GM21528 (cell line): Measurements from ENCODE around the gene SLCO4A1.

Experiments used
- ATAC-seq: cut with Tn5 transposase; IDR thresholded peaks from one replicate; pipeline ENCODE4 v1.9.1; 2021; ENCODE audit warnings: mild to moderate bottlenecking, moderate library complexity; ENCODE audit not compliant: unreplicated experiment, low FRiP score

SLCO4A1 gene

DNA sequence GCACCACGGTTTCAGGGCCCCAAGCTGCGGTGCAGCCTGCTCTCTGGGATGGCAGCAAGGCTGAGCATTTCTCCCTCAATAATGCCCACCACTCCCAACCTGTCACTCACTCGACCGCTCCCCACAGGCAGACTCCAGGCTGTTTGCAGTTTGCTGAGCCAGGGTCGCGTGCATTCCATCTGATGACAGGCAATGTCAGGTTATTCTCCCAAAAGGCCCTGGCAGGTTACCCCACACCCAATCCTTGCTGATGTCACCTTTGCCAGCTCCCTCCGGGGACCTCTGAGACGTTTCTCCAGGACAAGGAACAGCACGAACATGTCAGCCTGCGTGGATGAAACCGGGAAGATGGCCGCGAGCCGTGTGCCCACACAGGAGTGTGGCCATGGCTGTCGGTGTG lies 7.1 kb upstream of the SLCO4A1 start:
- ATAC-seq: no peak

DNA sequence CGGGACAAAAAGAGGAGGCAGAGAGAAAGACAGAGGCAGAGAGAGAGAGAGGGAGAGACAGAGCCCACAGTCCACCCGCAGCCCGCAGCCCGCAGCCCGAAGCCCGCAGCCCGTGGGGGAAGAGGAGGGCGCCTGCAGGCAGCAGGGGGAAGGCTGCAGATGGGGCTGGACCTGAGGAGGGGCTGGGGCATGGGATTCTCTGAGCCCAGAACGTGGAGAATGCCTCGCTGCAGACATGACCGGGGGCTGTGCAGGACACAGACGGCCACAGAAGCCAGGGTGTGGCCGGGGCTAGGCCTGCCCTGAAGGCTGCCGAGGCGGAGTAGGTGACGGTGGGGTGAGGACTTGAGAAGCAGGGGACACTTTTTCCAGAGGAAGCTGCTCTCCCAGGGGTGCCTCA lies 6.5 kb upstream of the SLCO4A1 start:
- no peak for ATAC-seq

DNA sequence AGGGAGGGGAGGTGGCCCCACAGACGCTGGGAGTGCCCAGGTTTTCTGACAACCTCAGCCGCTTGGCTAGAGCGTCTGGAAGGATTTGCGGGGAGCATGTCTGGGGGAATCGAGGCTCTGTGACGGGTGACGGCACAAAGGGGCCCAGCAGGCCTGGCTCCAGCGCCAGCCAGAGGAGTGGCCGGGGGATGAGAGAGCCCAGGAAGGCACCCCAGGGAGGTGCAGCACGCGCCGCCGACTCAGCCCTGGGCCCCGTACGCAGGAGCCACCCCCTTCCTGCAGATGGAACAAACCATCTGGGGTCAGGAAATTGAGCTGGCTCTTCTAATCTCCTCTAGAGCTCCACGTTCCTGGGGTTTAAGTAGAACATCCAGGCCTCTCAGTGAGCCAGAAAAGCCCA lies 5.9 kb upstream of the SLCO4A1 start:
- no peak for ATAC-seq

DNA sequence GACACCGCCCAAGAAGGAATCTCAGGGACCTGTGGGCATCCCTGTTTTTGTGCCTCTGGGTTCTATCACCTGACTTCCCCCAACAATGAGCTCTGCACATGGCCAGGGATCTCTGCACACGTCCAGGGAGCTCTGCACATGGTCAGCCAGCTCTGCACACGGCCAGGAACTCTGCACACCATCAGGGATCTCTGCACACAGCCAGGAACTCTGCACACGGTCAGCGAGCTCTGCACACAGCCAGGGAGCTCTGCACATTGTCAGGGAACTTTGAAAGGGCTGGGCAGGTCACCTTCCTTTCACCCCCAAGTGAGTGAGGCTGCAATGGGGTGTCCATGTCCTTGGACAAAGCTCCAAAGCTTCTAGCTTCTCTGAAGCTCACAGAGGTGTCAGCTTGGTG lies 5.2 kb upstream of the SLCO4A1 start:
- no peak for ATAC-seq

DNA sequence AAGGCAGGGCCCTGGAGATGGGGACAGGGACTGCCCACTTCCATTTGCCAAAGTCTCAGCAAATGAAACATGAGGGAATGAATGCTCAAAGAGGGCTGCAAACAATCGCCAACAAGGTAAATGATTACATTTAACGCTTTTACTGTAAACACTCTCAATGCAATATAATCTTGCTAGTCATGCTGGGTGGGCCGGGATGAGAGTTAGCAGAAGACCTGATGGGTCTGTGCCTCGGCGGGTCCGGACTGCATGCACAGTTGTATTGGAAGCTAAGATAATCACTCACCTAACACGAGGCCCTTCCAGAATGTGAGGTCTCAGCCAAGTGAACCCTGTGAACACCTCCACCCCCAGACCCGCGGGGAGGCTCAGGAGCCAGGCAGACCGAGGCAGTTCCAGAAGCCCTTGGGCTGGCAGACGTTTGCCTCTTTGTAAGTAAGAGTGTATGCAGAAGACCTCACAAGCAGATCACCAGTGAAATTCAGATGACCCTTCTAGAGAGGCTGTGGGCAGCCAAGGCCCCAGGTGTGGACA lies 4.7 kb upstream of the SLCO4A1 start:
- no peak for ATAC-seq

DNA sequence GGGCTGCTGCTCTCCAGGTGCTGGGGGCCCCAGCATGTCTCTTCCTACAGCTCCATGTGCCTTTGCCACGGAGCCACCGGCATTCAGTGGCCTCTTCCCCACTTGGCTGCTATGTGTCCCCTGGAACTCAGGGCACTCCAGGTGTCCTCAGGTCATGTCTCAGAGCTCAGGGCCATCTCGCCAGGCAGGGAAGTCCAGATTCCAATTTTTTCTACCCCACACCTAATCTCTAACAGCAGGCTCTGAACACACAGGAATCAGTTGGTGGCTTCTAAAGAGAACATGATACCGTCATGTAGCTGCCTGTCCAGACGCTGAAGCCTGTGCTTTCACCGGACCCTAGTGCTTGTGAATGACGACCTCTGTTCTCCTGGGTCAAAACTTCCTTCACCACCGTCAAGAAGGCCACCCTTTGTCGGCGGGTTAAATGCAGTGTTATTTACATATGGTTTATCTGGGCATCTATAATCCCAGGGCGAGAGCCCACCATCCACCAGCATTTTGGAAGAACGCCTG lies 4.2 kb upstream of the SLCO4A1 start:
- ATAC-seq: no peak

DNA sequence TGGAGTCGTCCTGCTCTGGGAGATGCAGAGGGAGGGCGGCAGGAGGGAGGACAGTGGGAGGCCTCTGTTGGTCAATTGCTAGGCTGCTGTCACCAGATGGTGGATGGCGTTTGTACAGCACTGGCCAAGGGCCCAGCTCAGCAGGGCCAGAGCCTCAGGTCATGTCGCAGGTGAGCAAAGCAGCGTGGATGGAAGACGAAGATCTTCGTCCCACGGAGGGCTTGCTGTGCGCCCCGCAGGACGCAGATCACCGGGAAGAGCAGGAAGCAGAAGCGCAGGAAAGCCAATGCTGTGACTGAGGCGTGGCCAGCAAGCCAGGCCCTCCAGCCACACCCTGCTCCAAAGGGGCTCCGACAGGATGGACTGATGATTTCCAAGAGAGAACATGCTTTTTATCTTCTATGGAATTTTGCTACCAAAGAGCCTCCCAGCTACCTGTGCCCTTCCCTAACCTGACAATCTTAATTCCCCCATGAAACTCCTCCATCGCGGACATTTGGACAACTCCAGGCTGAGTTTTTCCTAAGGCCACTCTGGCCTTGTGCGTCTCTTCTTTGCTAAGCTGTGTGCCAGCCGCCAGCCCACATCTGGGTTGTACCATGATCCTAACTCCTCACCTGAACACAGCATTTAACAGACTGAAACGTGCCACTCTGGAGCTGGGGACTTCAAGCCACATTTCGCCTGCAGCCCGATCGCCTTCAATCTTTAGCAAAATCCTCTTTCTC lies 3.5 kb upstream of the SLCO4A1 start:
- ATAC-seq: no peak

DNA sequence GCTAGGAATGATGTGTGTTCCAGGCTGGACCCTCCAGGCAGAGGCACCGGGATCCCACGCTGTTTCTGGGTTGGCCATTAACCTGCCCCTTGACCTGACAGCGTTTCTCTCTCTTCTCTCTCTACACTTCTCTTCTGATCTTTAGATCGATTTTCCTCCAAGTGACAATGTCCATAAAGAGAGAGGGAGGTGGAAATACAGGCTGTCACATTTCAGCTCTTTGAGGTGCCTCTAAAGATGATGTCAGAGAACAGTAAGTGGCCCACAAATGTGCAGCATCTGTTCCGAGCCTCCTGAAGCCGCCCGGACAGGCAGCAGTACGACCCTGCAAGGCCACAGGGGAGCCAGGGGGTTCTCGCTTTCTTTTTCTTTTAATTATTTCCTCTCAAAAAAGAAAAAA lies 2.5 kb upstream of the SLCO4A1 start:
- no peak for ATAC-seq

DNA sequence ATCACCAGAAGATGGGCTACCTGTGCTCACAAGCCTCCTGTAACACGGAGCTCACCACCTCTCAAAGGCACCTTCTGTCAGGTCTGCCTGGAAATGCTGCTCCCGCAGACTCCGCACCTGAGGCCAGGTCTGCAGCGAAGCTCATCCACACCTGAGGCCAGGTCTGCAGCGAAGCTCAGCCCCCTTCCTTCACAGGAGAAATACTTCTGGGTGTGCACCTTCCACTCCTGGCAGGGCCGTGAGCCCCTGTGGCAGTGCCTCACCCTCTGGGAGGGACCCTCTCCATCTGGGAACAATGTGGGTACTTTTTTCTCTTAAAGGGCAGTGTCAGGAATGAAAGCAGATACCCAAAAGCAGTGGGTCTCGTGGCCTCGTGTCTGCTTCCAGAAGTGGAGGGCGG lies 1.4 kb upstream of the SLCO4A1 start:
- no peak for ATAC-seq

DNA sequence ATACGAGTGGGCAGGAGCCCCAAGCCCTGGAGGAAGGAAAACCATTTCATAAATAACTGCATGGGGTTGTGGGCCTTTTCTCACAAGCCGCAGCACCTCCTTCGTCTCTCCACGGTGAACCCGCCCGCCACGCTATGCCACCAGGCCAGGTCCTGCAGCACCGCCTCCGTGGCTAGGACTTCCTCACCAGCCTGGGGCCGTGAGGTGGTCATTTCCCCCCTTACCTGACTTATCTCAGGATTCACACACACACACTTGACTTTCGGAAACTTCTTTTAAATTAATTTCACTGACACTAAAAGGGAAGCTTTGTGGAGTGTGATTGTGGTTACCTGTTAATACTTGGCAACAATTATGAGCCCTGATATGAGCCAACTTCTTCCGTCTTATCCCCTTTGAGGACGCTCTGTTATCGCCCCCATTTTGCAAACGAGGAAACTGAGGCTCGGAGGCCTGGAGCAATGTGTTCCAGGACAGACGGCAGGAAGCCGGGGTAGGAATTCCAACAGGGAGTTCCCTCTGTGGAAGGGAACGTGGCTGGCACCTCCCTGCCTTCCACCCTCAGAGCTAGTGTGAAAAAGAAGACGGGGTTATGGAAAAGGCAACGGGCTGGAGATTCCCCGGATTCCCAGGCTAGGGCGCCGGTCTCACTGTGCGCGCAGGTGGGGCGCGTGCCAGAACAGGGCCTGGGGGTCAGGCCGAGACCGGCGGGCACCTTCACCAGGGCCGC lies 817 bp upstream of the SLCO4A1 start:
- no peak for ATAC-seq

DNA sequence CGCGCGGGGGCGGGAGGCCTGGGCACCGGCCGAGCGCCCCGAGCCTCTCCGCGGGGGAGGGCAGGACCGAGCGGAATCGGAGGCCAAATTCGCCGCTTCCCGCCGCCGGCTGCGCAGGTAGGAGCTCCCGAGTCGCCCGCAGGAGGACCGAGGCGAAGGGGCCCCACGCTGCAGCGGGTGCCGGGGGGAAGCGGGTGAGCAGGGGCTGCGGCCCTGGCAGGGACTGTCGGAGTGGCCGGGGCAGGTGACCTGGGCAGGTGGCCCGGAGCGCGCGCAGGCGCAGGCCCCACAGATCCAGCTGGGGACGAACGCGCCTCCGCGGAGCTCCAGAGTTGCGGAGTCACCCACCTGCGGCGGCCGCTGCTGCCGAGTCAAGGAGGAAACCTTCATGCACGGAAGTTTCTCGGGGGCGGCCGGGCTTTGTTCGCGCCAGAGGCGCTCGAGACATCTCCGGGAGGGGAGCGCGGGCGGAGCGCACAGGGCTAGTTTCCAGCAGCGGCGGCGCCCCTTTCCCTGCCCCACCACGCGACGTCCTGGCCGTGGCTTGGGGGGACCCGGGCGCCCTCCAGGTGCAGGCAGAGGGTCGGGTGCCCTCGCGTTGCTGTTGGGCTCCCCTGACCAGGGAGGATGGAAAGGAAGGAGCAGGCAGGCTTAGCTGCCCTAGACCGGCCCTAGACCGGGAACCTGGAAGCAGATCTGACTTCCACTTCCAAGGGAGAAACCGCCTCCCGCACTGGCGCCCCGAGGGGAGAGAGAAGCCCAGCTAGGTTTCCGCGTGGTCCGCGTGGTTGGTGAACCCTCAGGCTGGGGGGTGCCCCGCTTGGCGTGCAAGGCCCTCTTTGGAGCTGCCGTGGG lies 590 bp downstream of the SLCO4A1 start:
- ATAC-seq: peak; percentile 17

DNA sequence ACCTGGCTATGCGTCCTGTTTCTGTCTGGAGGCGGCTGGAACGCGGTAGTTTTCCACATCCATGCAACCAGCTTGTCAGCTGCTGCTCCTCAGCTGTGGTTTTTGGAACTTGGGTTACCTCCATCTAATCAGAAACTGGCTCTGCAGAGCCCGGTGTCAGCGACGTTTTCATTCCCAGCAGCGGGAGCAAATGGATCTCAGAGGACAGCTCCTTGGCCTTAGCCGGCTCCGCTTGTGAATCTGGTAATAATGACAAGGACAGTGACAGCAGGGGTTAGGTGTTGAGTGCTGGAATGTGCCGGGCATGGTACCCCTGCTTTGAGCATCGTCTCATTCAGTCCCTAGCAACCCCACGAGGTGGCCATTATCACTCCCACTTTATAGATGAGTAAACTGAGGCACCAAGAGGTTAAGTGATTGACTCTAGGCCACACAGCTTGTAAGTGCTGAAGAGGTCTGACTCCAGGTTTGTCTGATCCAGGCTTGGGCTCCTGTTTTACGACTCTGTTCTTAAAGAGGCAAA lies 1.3 kb downstream of the SLCO4A1 start:
- ATAC-seq: no peak

DNA sequence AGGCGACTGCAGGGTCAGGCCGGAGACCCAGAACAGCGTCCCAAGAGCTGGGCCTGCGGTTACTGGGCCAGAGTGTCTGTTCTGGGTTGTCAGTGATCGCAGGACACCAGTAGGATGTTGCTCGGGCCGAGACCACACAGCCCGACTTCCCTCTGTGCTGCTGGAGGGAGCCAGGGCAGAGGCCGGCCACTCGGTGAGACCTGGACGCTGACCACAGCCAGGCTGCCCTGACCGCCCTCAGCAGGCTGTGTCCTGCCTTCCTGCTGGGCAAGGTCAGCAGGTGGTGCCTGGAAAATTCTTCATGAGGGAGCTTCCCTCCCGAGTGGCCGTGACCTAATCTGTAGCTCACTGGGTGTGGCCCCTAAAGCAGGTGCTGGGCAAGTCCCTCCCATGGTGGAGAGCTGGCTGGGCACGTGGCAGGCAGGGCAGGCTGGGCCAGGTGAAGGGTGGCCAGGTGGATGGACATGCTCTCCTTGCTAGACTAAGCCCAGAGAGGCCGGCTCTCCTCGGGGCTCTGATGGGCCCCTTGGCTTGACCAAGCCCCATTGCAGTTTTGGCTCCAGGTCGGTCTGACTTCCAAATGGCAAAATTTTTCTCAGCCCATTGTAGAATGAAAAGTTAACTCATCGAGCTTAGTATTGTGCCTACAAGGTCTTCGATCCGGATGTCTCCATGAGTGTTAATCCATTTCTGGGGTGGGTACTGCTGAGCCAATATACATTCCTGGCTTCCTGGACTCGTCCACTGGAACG lies 1.9 kb downstream of the SLCO4A1 start:
- no peak for ATAC-seq

DNA sequence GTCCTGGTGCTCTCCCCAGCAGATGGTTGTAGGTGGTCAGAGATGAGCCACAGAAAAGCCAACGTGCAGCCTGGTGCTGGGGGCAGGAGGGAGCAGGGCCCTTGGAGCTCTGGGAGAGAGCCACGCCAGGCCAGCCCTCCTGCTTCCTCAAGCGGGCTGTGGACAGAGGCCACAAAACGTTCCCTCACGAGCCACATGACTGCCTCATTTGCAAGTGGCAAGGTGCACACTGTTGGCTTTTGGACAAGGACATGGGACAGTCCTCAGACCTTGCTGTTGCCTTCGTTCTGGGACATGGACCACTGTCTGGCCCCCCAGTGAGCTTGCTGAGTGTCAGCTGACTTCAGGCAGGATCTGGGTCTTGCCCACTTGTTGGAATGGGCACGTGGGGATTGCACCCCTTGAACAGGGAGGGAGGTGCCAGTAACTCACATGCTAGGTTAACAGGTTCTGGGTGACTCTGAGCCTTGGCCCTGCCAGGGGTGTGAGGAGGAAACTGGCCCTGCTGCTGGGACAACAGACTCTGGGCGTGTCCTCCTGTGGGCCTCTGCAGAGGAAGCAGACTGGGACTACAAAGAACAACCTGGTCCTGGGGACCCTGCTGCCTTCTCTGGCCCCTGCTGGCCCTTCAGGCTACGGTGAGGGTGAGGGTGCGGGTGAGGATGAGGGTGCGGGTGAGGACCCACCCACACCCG lies 2.6 kb downstream of the SLCO4A1 start:
- no peak for ATAC-seq

DNA sequence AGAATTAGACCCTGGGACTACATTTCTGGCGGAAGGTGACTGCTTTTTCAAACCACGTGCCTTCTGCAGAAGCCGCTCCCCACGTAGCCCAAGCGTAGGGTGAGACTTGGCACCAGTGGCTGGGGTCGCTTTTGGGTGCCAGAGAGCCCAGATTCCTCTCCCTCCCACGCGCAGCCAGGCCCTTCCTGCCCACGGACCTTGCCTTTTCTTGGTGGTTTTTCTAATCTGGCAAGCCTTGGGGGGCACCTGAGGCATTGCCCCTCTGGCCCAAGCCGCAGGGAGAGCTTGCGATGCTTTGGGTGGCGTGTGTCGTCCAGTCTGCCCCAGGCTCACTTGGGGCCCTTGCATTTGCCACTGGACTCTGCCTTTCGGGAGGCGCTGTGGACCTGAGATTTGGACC lies 3.3 kb downstream of the SLCO4A1 start:
- no peak for ATAC-seq

DNA sequence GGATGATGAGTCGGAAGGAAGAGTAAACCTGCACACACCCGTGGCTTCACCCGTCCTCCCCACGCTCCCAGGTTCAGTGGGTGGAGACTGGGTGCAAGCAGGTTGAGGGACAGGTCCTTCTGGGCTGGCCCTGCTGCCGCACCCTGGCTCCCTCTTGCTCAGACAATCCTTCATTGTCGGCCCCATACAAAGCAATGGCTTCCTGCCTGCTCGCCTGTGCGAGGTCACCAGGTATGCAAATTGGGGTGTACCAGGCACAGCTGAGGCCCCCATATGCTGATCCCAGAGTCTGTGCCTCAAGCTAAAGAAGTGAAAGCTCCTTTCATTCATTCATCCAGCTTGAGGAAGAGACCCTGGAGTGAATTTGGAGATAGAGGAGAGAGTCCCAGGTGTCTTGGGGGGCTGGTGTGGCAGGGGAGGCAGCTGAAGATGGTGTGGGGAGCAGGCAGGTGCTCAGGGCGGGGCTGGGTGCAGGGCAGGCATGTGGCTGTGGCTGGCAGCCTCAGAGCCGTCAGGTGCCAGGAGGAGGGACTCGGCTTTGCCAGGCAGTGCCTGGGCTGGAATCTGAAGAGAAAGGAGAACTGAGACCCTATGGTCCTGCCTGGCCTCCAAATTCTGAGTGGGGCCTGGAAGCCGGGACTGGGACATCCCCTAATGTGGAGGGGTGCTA lies 4.7 kb downstream of the SLCO4A1 start:
- ATAC-seq: no peak

DNA sequence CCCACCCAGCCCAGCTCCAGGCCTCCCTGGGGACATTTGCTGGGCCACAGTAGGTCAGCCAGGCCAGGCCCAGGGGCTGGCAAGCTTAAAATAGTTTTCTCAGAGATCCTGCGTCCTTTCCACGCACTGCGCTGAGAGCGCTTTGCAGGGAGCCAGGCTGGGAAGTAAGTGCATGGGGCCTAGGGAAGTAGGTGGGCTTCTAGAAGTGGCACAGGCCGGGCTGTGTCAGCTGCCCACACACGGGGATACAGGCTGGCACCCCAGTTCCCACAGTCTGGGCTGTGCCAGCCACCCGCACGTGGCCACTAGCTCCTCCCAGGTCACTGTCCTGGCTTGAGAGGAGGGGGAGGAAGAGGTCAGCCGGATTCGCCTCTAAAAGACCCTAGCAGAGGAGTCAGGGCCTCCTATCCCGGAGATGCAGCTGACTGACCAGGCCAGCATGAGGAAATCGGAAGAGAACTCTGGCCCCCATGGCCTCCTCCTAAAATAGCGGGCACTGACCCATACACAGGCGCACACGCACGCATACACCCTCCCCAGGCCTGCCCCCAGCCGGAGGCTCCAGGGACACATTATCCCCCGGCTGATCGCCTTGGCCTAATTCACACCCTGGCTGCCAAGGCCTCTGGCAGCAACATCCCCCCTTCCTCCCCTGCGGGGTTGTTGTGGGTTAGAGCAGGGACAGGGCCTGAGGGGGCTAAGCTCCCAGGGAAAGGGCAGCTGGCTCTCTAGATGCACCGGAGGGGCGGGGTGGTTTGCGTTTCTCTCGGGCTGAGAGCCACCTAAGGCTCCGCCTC lies 5.4 kb downstream of the SLCO4A1 start:
- ATAC-seq: no peak
